ENCODE measurements around the gene PDE6C. TPM values are rescaled to one million over a fixed set of nuclear protein-coding genes. Genes with fewer than 3 reads are reported as not detected.

The PDE6C gene
- total and polyA plus RNA-seq, 2 of the 8 experiments (the other 6 are each of a cell fraction or from before 2014, with no cell fraction given): not detected

- FAIRE-seq: no peak
- no peak for TF ChIP-seq SRF (IDR thresholded peaks at IDR 0.05; ENCODE audit: low read depth, low read length)
- no peak for TF ChIP-seq NRF1 (IDR thresholded peaks at IDR 0.05; ENCODE audit: low read depth, low read length)
- no peak for TF ChIP-seq SIX5 (IDR thresholded peaks at IDR 0.05; ENCODE audit: low read depth, low read length)
- no peak for TF ChIP-seq POLR2AphosphoS5 (IDR thresholded peaks at IDR 0.05; ENCODE audit: low read depth, low read length)
- TF ChIP-seq EZH2 (IDR thresholded peaks at IDR 0.05; ENCODE audit: low read depth, low read length, severe bottlenecking): no peak
- TF ChIP-seq TAF1 (IDR thresholded peaks at IDR 0.05; ENCODE audit: low read depth, low read length): no peak
- TF ChIP-seq BRCA1 (IDR thresholded peaks at IDR 0.05; ENCODE audit: low read depth, low read length): no peak
- TF ChIP-seq POLR2A (IDR thresholded peaks at IDR 0.05; ENCODE audit: control extremely low read depth in 1 of 2, low read depth in 2 of 2, low read length in 2 of 2): no peak
- no peak for TF ChIP-seq RFX5 (IDR thresholded peaks at IDR 0.05; ENCODE audit: borderline replicate concordance, low read depth, low read length)
- CTCF ChIA-PET (ENCODE audit: partially characterized antibody): interaction anchor here (0.6 to 2.1 kb wide), 5 partner anchors 23 to 147 kb away, joined by 3 to 11 read pairs (median 4); no protein-coding TSS in a partner anchor
Measured at GRCh38 chr10:93599335-93599734, 13.0 kb upstream of the PDE6C start.

More at GRCh38 chr10:93599335-93599734, 13.0 kb upstream of the PDE6C start:
- POLR2A ChIA-PET (ENCODE audit: partially characterized antibody): no interaction called here
- WGBS, 2 experiments (ENCODE audit: extremely low coverage in 1 of 2, insufficient coverage in 1 of 2, insufficient read length in 1 of 2, insufficient replicate concordance in 2 of 2, low coverage in 1 of 2, low lambda C conversion rate in 2 of 2, missing lambda C conversion rate in 1 of 2): 90% methylated on average over 1 of the region's 1 CpG; no CpG with 5 or more reads in 1 of the 2 experiments
- H4K5ac ChIP-seq (ENCODE audit: insufficient read length, low read depth, low read length): no peak overlapping the region
- no peak overlapping the region for H4K8ac ChIP-seq (ENCODE audit: extremely low read depth, insufficient read depth, low read length)
- no peak for DNase-seq (ENCODE audit: low read depth in 1 of 2, low spot score in 2 of 2)
- H3K14ac ChIP-seq (ENCODE audit: insufficient read length): no peak overlapping the region
- H3K4me2 ChIP-seq (ENCODE audit: insufficient read depth in 1 of 2, low read depth in 2 of 2, low read length in 2 of 2): no peak overlapping the region
- no peaks in the 10 kb centered on the region for H3K79me2 ChIP-seq (ENCODE audit: control insufficient read depth in 1 of 2, insufficient read depth in 2 of 2, low read length in 2 of 2)
- no peak overlapping the region for H2BK20ac ChIP-seq (ENCODE audit: low read length)
- H3K9ac ChIP-seq (replicated peaks in 1 of 4; ENCODE audit: extremely low read depth in 1 of 4, low read depth in 3 of 4, low read length in 3 of 4): no peak overlapping the region
- H3K27ac ChIP-seq (ENCODE audit: low read depth, low read length): no peak overlapping the region
- H4K20me1 ChIP-seq (replicated peaks in 1 of 2; ENCODE audit: control insufficient read depth in 1 of 2, insufficient read depth in 2 of 2, low read length in 2 of 2): no peaks in the 10 kb centered on the region
- no peak overlapping the region for H2AK5ac ChIP-seq (ENCODE audit: low read depth, low read length)
- peaks cover 0 to 6% (median under 1%) of the 10 kb centered on the region in 4 experiments; a peak in 4 of 7 replicates for H3K4me1 ChIP-seq (replicated peaks in 1 of 4; ENCODE audit: control insufficient read depth in 3 of 4, insufficient read depth in 4 of 4, low read length in 3 of 4)
- H3K23ac ChIP-seq (ENCODE audit: insufficient read length): no peak overlapping the region
- H3K23me2 ChIP-seq (ENCODE audit: low read depth, low read length): peaks cover 7% of the 10 kb centered on the region; the same call in 1 of the 2 replicates
- H2AFZ ChIP-seq (ENCODE audit: low read length): no peak overlapping the region
- no peaks in the 10 kb centered on the region for H3K36me3 ChIP-seq (ENCODE audit: control insufficient read depth in 2 of 4, insufficient read depth in 4 of 4, low read length in 3 of 4)
- no peaks in the 10 kb centered on the region; the same call in 1 of the 2 replicates for H3K79me1 ChIP-seq (ENCODE audit: low read depth, low read length)
- peaks cover 27 to 45% (median 35%) of the 10 kb centered on the region in 4 experiments for H3K27me3 ChIP-seq (replicated peaks in 1 of 4; ENCODE audit: control insufficient read depth in 3 of 4, extremely low read depth in 1 of 4, insufficient read depth in 3 of 4, low read length in 3 of 4)
- H2BK12ac ChIP-seq (ENCODE audit: low read depth, low read length): no peak overlapping the region
- no peak overlapping the region for H2BK120ac ChIP-seq (replicated peaks; ENCODE audit: low read depth, low read length)
- H3K9me3 ChIP-seq (ENCODE audit: insufficient read depth in 2 of 2, low read depth in 1 of 2, low read length in 1 of 2): no peaks in the 10 kb centered on the region
- no peak overlapping the region for H3K4me3 ChIP-seq (ENCODE audit: extremely low read depth in 1 of 4, insufficient read depth in 2 of 4, low read depth in 3 of 4, low read length in 4 of 4)
- no peak overlapping the region for H3K56ac ChIP-seq (replicated peaks; ENCODE audit: insufficient read length, low read depth, low read length)
- no peak overlapping the region for H3K4ac ChIP-seq (replicated peaks; ENCODE audit: insufficient read length, low read depth, low read length)
- no peak overlapping the region for H4K91ac ChIP-seq (replicated peaks; ENCODE audit: insufficient read length, low read length)
- H2BK15ac ChIP-seq (ENCODE audit: low read length): no peak overlapping the region
- H3K18ac ChIP-seq (ENCODE audit: extremely low read depth, low read length): no peak overlapping the region
- H2BK5ac ChIP-seq (ENCODE audit: low read depth, low read length): no peak overlapping the region

Data from H1 (cell line).